Measurements from ENCODE around the gene IDI1.
"Not testable (repeated sequence)": the region's sequence is repeated elsewhere in the genome, so short reads cannot be mapped to it uniquely, and the experiment has no call there.

Gene IDI1

DNA sequence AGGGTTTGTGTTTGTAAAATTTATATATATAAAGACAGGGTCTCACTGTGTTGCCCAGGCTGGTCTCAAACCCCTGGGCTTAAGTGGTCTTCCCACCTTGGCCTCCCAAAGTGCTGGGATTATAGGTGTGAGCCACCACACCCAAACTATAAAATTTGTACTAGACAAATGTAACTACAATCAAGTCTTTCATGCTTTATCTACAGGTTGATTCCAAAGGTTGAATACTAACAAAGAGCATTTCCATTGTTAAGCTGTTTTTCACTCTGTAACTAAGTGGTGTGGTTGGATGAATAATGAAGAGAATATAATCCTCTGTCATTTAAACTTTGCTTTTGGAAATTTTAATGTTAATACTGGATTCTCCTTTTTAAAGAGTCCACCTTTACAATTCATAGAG lies 29.7 kb upstream of the IDI1 start:
- TF ChIP-seq, protein P1, sequence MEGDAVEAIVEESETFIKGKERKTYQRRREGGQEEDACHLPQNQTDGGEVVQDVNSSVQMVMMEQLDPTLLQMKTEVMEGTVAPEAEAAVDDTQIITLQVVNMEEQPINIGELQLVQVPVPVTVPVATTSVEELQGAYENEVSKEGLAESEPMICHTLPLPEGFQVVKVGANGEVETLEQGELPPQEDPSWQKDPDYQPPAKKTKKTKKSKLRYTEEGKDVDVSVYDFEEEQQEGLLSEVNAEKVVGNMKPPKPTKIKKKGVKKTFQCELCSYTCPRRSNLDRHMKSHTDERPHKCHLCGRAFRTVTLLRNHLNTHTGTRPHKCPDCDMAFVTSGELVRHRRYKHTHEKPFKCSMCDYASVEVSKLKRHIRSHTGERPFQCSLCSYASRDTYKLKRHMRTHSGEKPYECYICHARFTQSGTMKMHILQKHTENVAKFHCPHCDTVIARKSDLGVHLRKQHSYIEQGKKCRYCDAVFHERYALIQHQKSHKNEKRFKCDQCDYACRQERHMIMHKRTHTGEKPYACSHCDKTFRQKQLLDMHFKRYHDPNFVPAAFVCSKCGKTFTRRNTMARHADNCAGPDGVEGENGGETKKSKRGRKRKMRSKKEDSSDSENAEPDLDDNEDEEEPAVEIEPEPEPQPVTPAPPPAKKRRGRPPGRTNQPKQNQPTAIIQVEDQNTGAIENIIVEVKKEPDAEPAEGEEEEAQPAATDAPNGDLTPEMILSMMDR (IDR thresholded peaks at IDR 0.05; ENCODE audit: borderline replicate concordance, insufficient read depth, low read depth, low read length): no peak
- H3K4me3 ChIP-seq (ENCODE audit: low read depth, low read length): no peak overlapping the region

DNA sequence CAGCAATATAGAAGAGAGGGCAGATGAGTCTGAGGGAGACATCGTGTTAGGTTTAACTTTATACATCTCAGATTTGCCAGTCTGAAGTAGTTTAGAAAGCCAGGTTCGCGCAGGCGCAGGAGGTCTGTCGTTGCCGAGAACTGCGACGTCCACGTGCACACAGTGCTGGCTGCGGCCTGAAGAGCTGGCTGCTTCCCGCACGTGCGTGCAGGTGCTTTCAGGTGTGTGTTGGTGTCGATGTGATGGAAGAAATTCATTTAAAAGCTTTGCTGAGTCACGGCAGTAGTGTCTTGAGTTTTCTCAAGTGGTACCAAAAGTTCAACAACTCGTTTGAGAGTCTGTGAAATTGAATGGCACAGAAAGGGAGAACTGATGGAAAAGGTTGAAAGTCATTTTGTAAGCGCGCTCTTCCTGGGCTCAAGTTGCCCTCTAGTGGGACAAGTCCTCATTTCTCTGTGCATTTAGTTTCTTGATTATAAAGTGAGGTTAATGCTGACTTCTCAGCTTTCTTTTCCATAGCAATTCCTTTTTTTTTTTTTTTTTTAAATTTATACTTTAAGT lies 25.9 kb upstream of the IDI1 start:
- TF ChIP-seq, protein P1 (IDR thresholded peaks at IDR 0.05; ENCODE audit: borderline replicate concordance, insufficient read depth, low read depth, low read length): no peak; the same call in 1 of the 2 replicates
- no peak overlapping the region for H3K4me3 ChIP-seq (ENCODE audit: low read depth, low read length)

- no peak overlapping the region for H3K4me3 ChIP-seq (ENCODE audit: low read depth, low read length)
- TF ChIP-seq, protein P1 (IDR thresholded peaks at IDR 0.05; ENCODE audit: borderline replicate concordance, insufficient read depth, low read depth, low read length): no peak
These were observed 25.3 kb upstream of the IDI1 start for GRCh38 chr10:1074052-1074747.

DNA sequence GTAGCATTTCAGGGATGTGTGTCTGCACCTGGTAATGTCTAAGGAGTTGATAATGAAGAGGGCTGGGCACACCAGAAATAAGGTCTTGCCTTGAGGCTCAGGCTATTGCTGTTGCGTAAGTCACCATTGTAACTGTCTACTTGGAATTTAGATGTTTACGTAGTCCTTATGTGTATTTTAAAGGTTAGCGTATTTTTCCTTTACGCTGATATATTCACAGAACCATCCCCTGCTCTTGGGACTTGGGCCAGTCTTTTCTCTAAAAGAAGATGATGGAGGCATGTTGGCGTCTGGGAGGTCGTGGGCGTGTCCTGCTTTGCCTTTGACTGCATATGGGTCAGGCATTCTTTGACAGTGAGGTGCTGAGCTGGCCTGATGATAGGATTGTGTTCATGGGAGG lies 22.0 kb upstream of the IDI1 start:
- H3K4me3 ChIP-seq (ENCODE audit: low read depth, low read length): no peak overlapping the region
- TF ChIP-seq, protein P1 (IDR thresholded peaks at IDR 0.05; ENCODE audit: borderline replicate concordance, insufficient read depth, low read depth, low read length): no peak

DNA sequence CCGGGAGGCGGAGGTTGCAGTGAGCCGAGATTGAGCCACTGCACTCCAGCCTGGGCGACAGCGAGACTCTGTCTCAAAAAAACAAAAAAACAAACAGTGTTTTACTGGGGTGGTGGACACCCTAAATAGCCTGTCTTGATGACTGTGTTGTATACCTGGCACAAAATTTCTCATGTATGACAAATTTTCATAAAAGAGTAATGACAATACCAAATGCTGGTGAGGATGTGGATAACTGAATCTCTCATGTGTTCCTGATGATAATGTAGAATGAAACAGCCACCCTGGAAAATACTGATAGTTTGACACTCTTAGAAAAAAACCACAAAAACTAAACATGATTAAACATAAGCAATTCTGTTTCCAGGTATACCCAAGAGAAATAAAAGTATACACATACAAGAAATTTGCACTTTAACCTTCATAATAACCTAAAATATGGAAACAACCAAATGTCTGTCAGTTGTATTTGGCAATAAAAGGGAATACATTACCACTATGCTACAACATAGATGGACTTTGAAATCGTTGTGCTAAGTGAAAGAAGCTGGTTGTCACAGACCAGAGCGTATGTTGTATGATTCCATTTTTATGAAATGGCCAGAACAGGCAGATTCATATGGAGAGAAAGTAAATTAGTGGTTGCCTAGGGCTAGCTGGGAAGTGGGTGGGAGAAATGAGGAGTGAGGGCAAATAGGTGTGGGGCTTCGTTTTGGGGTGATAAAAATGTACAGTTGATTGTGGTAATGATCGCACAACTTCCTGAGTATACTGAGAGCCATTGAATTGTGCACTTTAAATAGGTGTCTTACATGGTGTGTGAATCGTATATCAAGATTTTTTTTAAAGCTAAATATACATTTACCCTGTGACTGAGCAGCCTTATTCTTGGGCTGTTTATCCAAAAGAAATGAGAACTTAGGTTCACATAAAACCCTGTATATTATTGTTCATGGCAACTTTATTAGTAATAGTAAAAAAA lies 19.8 kb upstream of the IDI1 start:
- TF ChIP-seq, protein P1 (IDR thresholded peaks at IDR 0.05; ENCODE audit: borderline replicate concordance, insufficient read depth, low read depth, low read length): no peak
- no peak overlapping the region for H3K4me3 ChIP-seq (ENCODE audit: low read depth, low read length)

DNA sequence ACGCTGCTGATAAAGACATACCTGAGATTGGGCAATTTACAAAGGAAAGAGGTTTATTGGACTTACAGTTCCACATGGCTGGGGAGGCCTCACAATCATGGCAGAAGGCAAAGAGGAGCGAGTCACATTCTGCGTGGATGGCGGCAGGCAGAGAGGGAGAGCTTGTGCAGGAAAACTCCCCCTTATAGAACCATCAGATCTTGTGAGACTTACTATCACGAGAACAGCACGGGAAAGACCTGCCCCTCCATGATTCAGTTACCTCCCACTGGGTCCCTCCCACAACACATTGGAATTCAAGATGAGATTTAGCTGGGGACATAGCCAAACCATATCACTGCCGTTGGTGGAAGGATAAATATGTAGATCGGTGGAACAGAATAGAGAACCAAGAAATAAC lies 17.8 kb upstream of the IDI1 start:
- not testable (repeated sequence) for H3K4me3 ChIP-seq (ENCODE audit: low read depth, low read length)

DNA sequence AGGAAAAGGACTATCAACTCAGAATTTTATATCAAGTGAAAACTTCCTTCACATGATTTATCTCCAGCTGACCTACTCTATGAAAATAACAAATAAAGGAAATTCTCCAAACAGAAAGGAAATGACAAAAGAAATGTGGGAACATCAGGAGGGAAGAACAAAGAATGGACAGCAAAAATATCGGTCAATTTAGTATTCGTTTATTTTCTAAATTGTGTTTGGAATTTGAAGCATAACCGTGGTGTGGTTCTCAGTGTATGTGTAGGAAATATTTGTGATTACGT lies 16.0 kb upstream of the IDI1 start:
- TF ChIP-seq, protein P1 (IDR thresholded peaks at IDR 0.05; ENCODE audit: borderline replicate concordance, insufficient read depth, low read depth, low read length): no peak
- no peak overlapping the region for H3K4me3 ChIP-seq (ENCODE audit: low read depth, low read length)
